H1 (cell line): ENCODE results near the gene KCNQ1. TPM values are rescaled to one million over a fixed set of nuclear protein-coding genes. Genes with fewer than 3 reads are reported as not detected.

Experiments used
- ATF3 ChIP-seq: IDR thresholded peaks from 2 replicates; pipeline ENCODE4 v1.6.1; 2011; ENCODE audit warnings: low read depth, mild to moderate bottlenecking, low read length; ENCODE audit not compliant: insufficient read depth
- CHD2 ChIP-seq: IDR thresholded peaks from 2 replicates; pipeline ENCODE4 v1.6.1; 2012; ENCODE audit warnings: low read length, improper control_type of control experiment
- CHD7 ChIP-seq: fragments of 300-600 bp; sonication (generic); IDR thresholded peaks from 2 replicates; pipeline ENCODE4 v1.7.1; 2012; ENCODE audit warnings: low read length, moderate library complexity, mild to moderate bottlenecking, inconsistent platforms; ENCODE audit not compliant: insufficient replicate concordance
- NRF1 ChIP-seq: IDR thresholded peaks from 2 replicates; pipeline ENCODE4 v1.6.1; 2011; ENCODE audit warnings: mild to moderate bottlenecking, low read depth, low read length, improper control_type of control experiment
- RNF2 ChIP-seq: fragments of 200-900, 300-1000 bp; sonication (generic); IDR thresholded peaks from 2 replicates; pipeline ENCODE4 v1.7.1; 2016; ENCODE audit warnings: borderline replicate concordance, low read depth, mild to moderate bottlenecking, antibody characterized with exemption, low read length; ENCODE audit not compliant: poor library complexity, severe bottlenecking; ENCODE audit errors: missing control alignments
- TAF7 ChIP-seq: optimal IDR thresholded peaks from 2 replicates; pipeline ENCODE3; 2011; ENCODE audit warnings: low read depth, mild to moderate bottlenecking, inconsistent platforms, low read length, moderate library complexity, borderline replicate concordance
- polyA plus RNA-seq, 7 experiments: library from polyadenylated mRNA; depleted of rRNA in 3 of 7; stranded (reverse) in 5 of 7; unstranded in 2 of 7; fragments of >200 nt in 5 of 7; fragments of 200-250 nt in 2 of 7; gene quantifications; 1 replicate in 5 of 7; 2 replicates in 1 of 7; 4 replicates in 1 of 7; pipeline versions ENCODE4 v1.2.1 to v1.2.3, GENCODE V29; 2011 to 2013; ENCODE audit warnings: missing spikeins in 2 of 7, mixed read lengths in 2 of 7
- total RNA-seq: library from RNA; stranded (reverse); fragmentation: NEBNext Ultra II Directional; extraction: Animal tissue kit (Norgen Biotek cat#: 25700); gene quantifications from 2 replicates; pipeline ENCODE4 v1.2.1, GENCODE V29; 2021

Gene KCNQ1
- total and polyA plus RNA-seq, 2 of the 8 experiments (the other 6 are each of a cell fraction or from before 2014, with no cell fraction given): 1.9 to 2.0 TPM

GRCh38 chr11:2690596-2691354 lies 246.0 kb downstream of the KCNQ1 start (continued):
- TF ChIP-seq CHD7: no peak
- no peak for TF ChIP-seq CHD2
- no peak for TF ChIP-seq ATF3
- no peak for TF ChIP-seq RNF2
- no peak for TF ChIP-seq TAF7
- TF ChIP-seq NRF1: no peak
